Measurements from ENCODE around the gene AFAP1. TPM values are rescaled to one million over a fixed set of nuclear protein-coding genes. Genes with fewer than 3 reads are reported as not detected.

AFAP1 gene
- total RNA-seq, 2 donors from 2014 or later, result 18.2 to 22.5 TPM

DNA sequence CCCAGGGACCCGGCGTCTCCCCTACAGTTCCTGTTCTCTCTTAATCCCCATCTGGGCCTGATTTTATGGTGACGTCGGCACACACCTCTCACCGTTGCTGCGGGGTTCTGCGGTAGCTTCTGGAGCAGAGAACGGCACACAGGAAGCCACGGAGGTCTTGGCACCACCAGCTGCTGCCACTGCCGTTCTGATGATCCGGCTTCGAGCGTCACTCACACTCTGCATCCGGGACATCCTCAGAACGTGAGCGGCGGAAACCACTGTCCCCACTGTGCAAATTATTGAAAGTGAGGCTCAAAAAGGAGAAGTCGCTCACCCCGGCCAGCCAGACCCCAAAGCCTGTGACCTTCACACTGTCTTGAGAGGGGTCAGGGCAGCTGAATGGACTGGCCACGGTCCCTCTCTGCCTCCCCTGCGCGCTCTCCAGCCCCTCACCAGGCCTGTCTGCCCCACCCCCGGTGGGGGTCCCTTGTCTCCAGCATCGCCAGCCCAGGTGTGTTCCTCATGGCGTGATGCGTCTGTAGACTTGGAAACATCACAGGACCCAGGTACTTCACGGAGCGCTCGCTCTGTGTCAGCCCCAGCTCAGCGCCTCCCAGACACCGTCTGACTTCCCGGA, 201.1 kb downstream of the AFAP1 start:
- no peaks in the 10 kb centered on the region for H3K9me3 Mint-ChIP-seq
- H3K4me3 Mint-ChIP-seq, result no peak overlapping the region
- H3K4me3 ChIP-seq (ENCODE audit: low read length), result no peak overlapping the region
- H3K27ac Mint-ChIP-seq, result no peak overlapping the region
- TF ChIP-seq, protein P1, sequence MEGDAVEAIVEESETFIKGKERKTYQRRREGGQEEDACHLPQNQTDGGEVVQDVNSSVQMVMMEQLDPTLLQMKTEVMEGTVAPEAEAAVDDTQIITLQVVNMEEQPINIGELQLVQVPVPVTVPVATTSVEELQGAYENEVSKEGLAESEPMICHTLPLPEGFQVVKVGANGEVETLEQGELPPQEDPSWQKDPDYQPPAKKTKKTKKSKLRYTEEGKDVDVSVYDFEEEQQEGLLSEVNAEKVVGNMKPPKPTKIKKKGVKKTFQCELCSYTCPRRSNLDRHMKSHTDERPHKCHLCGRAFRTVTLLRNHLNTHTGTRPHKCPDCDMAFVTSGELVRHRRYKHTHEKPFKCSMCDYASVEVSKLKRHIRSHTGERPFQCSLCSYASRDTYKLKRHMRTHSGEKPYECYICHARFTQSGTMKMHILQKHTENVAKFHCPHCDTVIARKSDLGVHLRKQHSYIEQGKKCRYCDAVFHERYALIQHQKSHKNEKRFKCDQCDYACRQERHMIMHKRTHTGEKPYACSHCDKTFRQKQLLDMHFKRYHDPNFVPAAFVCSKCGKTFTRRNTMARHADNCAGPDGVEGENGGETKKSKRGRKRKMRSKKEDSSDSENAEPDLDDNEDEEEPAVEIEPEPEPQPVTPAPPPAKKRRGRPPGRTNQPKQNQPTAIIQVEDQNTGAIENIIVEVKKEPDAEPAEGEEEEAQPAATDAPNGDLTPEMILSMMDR (conservative IDR thresholded peaks at IDR 0.05), result no peak
- no peaks in the 10 kb centered on the region for H3K27me3 ChIP-seq (ENCODE audit: control insufficient read depth, insufficient read depth, low read length, poor library complexity, severe bottlenecking)
- no peaks in the 10 kb centered on the region for H3K36me3 ChIP-seq (ENCODE audit: control insufficient read depth, insufficient read depth, low read length)
- WGBS, 2 experiments (ENCODE audit: insufficient coverage in 1 of 2, insufficient read length in 1 of 2), result 95 to 96% methylated on average over 29 to 32 of the region's 32 CpGs
- H3K9ac ChIP-seq (ENCODE audit: extremely low read depth, low read length, poor library complexity, severe bottlenecking), result no peak overlapping the region
- no peak for DNase-seq
- H3K27me3 Mint-ChIP-seq (ENCODE audit: insufficient read depth), result no peaks in the 10 kb centered on the region
- H3K4me1 Mint-ChIP-seq, result no peaks in the 10 kb centered on the region
- no peaks in the 10 kb centered on the region for H3K9me3 ChIP-seq (ENCODE audit: control insufficient read depth, low read length)
- no peak overlapping the region for H3K27ac ChIP-seq (ENCODE audit: low read depth, low read length)
- H3K36me3 Mint-ChIP-seq (ENCODE audit: low read depth), result no peaks in the 10 kb centered on the region
- no peaks in the 10 kb centered on the region for H3K4me1 ChIP-seq (ENCODE audit: control insufficient read depth, insufficient read depth, low read length)

DNA sequence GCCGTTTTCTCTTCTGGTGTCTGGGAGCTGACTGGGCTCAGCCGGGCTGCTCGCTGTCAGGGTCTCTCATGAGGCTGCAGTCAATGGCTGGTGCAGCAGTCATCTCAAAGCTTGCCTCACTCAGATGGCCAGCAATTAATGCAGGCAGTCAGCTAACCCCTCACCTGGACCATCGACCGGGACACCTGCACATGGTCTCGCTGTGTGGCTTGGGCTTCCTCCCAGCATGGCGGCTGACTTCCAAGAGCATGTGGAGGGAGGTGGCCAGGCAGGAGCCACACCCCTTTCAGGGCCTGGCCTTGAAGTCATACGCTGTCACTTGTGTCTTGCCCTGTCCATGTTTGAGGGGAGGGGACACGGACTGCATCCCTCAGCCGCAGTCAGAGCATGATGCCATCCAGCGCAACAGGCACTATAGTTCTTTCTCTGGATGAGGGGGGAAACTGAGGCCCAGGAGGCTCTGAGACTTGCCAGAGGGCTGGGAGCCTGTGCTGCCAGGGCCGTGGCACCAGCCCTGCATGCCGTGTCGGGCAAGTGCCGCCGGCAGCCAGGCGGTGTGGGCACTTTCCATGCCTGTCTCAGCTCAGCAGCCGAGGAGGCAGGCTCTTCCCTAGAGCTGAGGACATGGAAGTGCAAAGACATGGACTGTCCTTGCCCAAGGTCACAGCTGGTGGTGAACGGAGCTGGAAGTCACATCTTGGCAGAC, 201.8 kb downstream of the AFAP1 start:
- Mint-ChIP-seq H3K36me3 (ENCODE audit: low read depth) (no peaks in the 10 kb centered on the region), H3K4me1 (no peaks in the 10 kb centered on the region), H3K9me3 (no peaks in the 10 kb centered on the region), H3K27ac (no peak overlapping the region), H3K27me3 (ENCODE audit: insufficient read depth) (no peaks in the 10 kb centered on the region), H3K4me3 (no peak overlapping the region)
- no peak for DNase-seq
- TF ChIP-seq, protein P1 (conservative IDR thresholded peaks at IDR 0.05), result no peak
- H3K4me1 ChIP-seq (ENCODE audit: control insufficient read depth, insufficient read depth, low read length), result no peaks in the 10 kb centered on the region
- H3K36me3 ChIP-seq (ENCODE audit: control insufficient read depth, insufficient read depth, low read length), result no peaks in the 10 kb centered on the region
- H3K27ac ChIP-seq (ENCODE audit: low read depth, low read length), result no peak overlapping the region
- no peaks in the 10 kb centered on the region for H3K9me3 ChIP-seq (ENCODE audit: control insufficient read depth, low read length)
- WGBS, 2 experiments (ENCODE audit: insufficient coverage in 1 of 2, insufficient read length in 1 of 2), result 94 to 96% methylated on average over 13 to 19 of the region's 19 CpGs
- H3K4me3 ChIP-seq (ENCODE audit: low read length), result no peak overlapping the region
- no peaks in the 10 kb centered on the region for H3K27me3 ChIP-seq (ENCODE audit: control insufficient read depth, insufficient read depth, low read length, poor library complexity, severe bottlenecking)
- no peak overlapping the region for H3K9ac ChIP-seq (ENCODE audit: extremely low read depth, low read length, poor library complexity, severe bottlenecking)

DNA sequence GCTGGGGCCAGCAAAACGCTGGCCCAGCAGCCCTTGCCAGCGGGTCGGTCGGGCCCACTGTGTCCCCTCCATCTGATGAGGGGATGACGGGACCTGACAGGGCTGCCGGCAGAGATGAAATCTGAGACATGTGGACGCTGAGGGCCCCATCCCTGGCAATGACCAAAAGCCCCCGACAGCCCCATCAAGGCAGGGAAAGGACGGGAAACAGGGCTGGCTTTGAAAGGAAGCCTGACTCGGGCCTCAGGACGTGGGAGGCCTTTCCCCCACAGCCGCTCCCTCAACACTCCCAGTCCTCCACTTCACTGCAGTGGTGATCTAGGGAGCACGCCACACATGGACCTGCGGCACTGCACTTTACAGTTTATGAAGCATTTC, 202.4 kb downstream of the AFAP1 start:
- no peaks in the 10 kb centered on the region for H3K27me3 ChIP-seq (ENCODE audit: control insufficient read depth, insufficient read depth, low read length, poor library complexity, severe bottlenecking)
- no peaks in the 10 kb centered on the region for H3K4me1 ChIP-seq (ENCODE audit: control insufficient read depth, insufficient read depth, low read length)
- DNase-seq, result no peak
- H3K9ac ChIP-seq (ENCODE audit: extremely low read depth, low read length, poor library complexity, severe bottlenecking), result no peak overlapping the region
- Mint-ChIP-seq H3K27ac (no peak overlapping the region), H3K9me3 (no peaks in the 10 kb centered on the region), H3K4me3 (no peak overlapping the region), H3K27me3 (ENCODE audit: insufficient read depth) (no peaks in the 10 kb centered on the region), H3K36me3 (ENCODE audit: low read depth) (no peaks in the 10 kb centered on the region), H3K4me1 (no peaks in the 10 kb centered on the region)
- WGBS, 2 experiments (ENCODE audit: insufficient coverage in 1 of 2, insufficient read length in 1 of 2), result 84 to 94% methylated on average over 12 to 14 of the region's 14 CpGs
- TF ChIP-seq, protein P1 (conservative IDR thresholded peaks at IDR 0.05), result no peak
- no peak overlapping the region for H3K4me3 ChIP-seq (ENCODE audit: low read length)
- H3K36me3 ChIP-seq (ENCODE audit: control insufficient read depth, insufficient read depth, low read length), result no peaks in the 10 kb centered on the region
- no peak overlapping the region for H3K27ac ChIP-seq (ENCODE audit: low read depth, low read length)
- H3K9me3 ChIP-seq (ENCODE audit: control insufficient read depth, low read length), result no peaks in the 10 kb centered on the region
